Panc1 (cell line): ENCODE data around the gene KIF4A. TPM values are rescaled to one million over a fixed set of nuclear protein-coding genes. Genes with fewer than 3 reads are reported as not detected.
A peak's percentile ranks its signal among the peaks of the same experiment; 100 is the strongest.

Experiments
- ATAC-seq: fragments of 200-7000 bp; cut with Tn5 transposase; 2 replicates; pipeline ENCODE4 v1.9.1; 2020; ENCODE audit warnings: mild to moderate bottlenecking, moderate library complexity
- BruUV-seq: library from RNA; stranded (reverse); fragments of 400-500 nt; replicated peaks from 2 replicates; lab custom pipeline; 2021; lab: Mats Ljungman, UMichigan
- CTCF ChIA-PET: fragments of 300-600 bp; sonication (Branson Sonifier 250); formaldehyde crosslinking; loops from one replicate; lab custom pipeline; 2022; ENCODE audit warnings: antibody characterized with exemption; lab: Charles Lee
- POLR2A ChIA-PET: fragments of 300-600 bp; sonication (Branson Sonifier 250); formaldehyde crosslinking; loops from one replicate; lab custom pipeline; 2022; ENCODE audit warnings: antibody characterized with exemption; lab: Charles Lee
- DNase-seq: peaks from one replicate; pipeline ENCODE4 v3.0.0-alpha.2; 2010; ENCODE audit warnings: low read depth, low spot score
- H3K27ac ChIP-seq: 2 replicates; pipeline ENCODE4 v1.5.1; 2011; ENCODE audit warnings: mild to moderate bottlenecking, low read length, inconsistent platforms
- H3K27me3 ChIP-seq: fragments of 200-500 bp; sonication (Bioruptor generic); 2 replicates; pipeline ENCODE4 v1.6.0; 2014; ENCODE audit warnings: low read length, inconsistent platforms; ENCODE audit not compliant: control insufficient read depth, insufficient read depth
- H3K36me3 ChIP-seq: fragments of 200-500 bp; sonication (Bioruptor generic); 2 replicates; pipeline ENCODE4 v1.5.1; 2014; ENCODE audit warnings: inconsistent platforms, mild to moderate bottlenecking, low read length, moderate library complexity; ENCODE audit not compliant: control insufficient read depth, insufficient read depth
- H3K4me1 ChIP-seq: 2 replicates; pipeline ENCODE4 v1.5.1; 2011; ENCODE audit warnings: inconsistent platforms, mild to moderate bottlenecking, low read length, moderate library complexity; ENCODE audit not compliant: control insufficient read depth, insufficient read depth
- H3K4me3 ChIP-seq, 2 experiments: 2 replicates each; pipeline ENCODE4 v1.5.1; 2011 to 2012; ENCODE audit warnings: low read depth in 2 of 2, low read length in 2 of 2, mild to moderate bottlenecking in 2 of 2, inconsistent platforms in 1 of 2, moderate library complexity in 1 of 2
- H3K9me3 ChIP-seq: fragments of 200-500 bp; sonication (Bioruptor generic); 2 replicates; pipeline ENCODE4 v1.5.1; 2014; ENCODE audit warnings: low read depth, mild to moderate bottlenecking, inconsistent platforms, low read length, moderate library complexity; ENCODE audit not compliant: control insufficient read depth, insufficient read depth
- CTCF ChIP-seq: fragments of 450-650 bp; IDR thresholded peaks from 2 replicates; pipeline ENCODE4 v1.5.1; 2017; ENCODE audit warnings: mild to moderate bottlenecking
- POLR2AphosphoS5 ChIP-seq: IDR thresholded peaks from 2 replicates; pipeline ENCODE4 v1.6.1; 2012; ENCODE audit warnings: mild to moderate bottlenecking, low read depth, low read length, moderate library complexity
- SIN3A ChIP-seq: IDR thresholded peaks from 2 replicates; pipeline ENCODE4 v1.6.1; 2012; ENCODE audit warnings: low read depth, mild to moderate bottlenecking, low read length, moderate library complexity, borderline replicate concordance; ENCODE audit not compliant: insufficient read depth
- TCF7L2 ChIP-seq: IDR thresholded peaks from 2 replicates; pipeline ENCODE4 v1.6.1; 2011; ENCODE audit warnings: mild to moderate bottlenecking, low read depth, low read length, inconsistent platforms
- in situ Hi-C: cut with HindIII; loops from 2 replicates; pipeline ENCODE4 v1.10.0; 2016; ENCODE audit warnings: low sequenced_read_pairs, low pct_unique_long_range_greater_than_20kb
- intact Hi-C: fragments of 100-400 bp; cut with micrococcal nuclease; formaldehyde crosslinking; loops from one replicate; pipeline ENCODE4 v1.10.0; 2022; ENCODE audit not compliant: unreplicated experiment
- total RNA-seq: library from RNA; stranded (reverse); gene quantifications from one replicate; pipeline ENCODE4 v1.2.1, GENCODE V29; 2021; ENCODE audit not compliant: unreplicated experiment
- TF ChIP-seq, protein P1 (sequence below), 2 experiments: IDR thresholded peaks; 2 replicates each; pipeline ENCODE4 v1.6.1; 2011 to 2012; ENCODE audit warnings: low read depth in 2 of 2, control low read depth in 1 of 2, low read length in 1 of 2, mild to moderate bottlenecking in 1 of 2, moderate library complexity in 1 of 2; ENCODE audit not compliant: insufficient read depth in 1 of 2

Gene KIF4A
- total RNA-seq, 1 experiment from 2014 or later = 62.6 TPM

GRCh38 chrX:70422851-70423341 lies 133.0 kb downstream of the KIF4A start, which contains the start of gene GDPD2:
Gene GDPD2 (plus strand): TSS chrX:70423314. CDS start chrX:70424985, 1,671 bp downstream.
- CTCF ChIA-PET = no interaction called here
- H3K4me1 ChIP-seq = no peaks in the 10 kb centered on the region
- BruUV-seq = no TSS peak
- intact Hi-C loops (no loop called here), in situ Hi-C loops (no loop called here)
- no peaks in the 10 kb centered on the region for H3K9me3 ChIP-seq
- H3K27me3 ChIP-seq = no peaks in the 10 kb centered on the region
- TF ChIP-seq, protein P1, sequence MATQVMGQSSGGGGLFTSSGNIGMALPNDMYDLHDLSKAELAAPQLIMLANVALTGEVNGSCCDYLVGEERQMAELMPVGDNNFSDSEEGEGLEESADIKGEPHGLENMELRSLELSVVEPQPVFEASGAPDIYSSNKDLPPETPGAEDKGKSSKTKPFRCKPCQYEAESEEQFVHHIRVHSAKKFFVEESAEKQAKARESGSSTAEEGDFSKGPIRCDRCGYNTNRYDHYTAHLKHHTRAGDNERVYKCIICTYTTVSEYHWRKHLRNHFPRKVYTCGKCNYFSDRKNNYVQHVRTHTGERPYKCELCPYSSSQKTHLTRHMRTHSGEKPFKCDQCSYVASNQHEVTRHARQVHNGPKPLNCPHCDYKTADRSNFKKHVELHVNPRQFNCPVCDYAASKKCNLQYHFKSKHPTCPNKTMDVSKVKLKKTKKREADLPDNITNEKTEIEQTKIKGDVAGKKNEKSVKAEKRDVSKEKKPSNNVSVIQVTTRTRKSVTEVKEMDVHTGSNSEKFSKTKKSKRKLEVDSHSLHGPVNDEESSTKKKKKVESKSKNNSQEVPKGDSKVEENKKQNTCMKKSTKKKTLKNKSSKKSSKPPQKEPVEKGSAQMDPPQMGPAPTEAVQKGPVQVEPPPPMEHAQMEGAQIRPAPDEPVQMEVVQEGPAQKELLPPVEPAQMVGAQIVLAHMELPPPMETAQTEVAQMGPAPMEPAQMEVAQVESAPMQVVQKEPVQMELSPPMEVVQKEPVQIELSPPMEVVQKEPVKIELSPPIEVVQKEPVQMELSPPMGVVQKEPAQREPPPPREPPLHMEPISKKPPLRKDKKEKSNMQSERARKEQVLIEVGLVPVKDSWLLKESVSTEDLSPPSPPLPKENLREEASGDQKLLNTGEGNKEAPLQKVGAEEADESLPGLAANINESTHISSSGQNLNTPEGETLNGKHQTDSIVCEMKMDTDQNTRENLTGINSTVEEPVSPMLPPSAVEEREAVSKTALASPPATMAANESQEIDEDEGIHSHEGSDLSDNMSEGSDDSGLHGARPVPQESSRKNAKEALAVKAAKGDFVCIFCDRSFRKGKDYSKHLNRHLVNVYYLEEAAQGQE (IDR thresholded peaks at IDR 0.05; ENCODE audit: insufficient read depth in 1 of 2, low read depth in 2 of 2, low read length in 1 of 2) = no peak
- no peak for TF ChIP-seq POLR2AphosphoS5
- no peak for TF ChIP-seq SIN3A
- TF ChIP-seq CTCF = peak; percentile 60
- POLR2A ChIA-PET = interaction anchor here (0.6 kb wide), 1 partner anchor 943 kb away, joined by 9 read pairs; the partner anchor contains the start of gene TAF1
- ATAC-seq (peak; percentile 78), DNase-seq (no peak)
- no peak within 1 kb of the TSS for H3K27ac ChIP-seq
- H3K4me3 ChIP-seq = no peak within 1 kb of the TSS
- no peaks in the 10 kb centered on the region for H3K36me3 ChIP-seq

DNA sequence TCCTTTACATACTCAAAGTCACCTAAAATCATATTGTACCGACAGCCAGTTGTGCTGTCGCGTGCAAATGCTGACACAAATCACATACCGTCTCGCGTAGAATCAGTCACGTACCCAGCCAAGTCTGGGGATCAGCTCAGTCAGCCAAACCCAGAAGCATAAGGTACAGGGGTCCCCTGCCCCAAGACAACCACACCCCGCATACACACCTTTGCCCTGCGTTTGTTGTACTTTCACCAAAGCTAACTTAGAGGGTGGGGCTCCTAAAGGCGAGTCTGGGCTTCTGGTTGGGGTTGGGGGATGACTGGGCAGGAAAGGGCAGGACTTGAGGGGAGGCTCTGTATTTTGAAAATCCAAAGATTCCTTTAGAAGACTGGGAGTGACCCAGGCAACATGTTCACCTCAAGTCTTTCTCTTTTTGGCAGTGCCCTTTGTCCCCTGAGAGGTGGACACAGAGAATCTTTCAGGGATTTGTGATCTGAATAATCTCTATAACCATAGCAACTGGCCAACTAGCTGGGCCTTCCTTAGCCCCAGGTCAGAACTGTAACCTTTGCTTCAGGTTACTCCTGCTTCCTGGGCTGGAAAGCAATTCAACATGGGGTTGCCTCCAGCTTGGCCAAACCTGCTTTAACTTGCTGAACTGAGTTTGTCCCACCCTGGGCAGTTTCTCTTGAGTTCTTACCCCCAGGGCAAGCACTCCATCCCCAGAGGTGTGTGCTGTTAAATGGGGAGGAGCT lies 134.2 kb downstream of the KIF4A start:
- intact Hi-C loops (no loop called here), in situ Hi-C loops (no loop called here)
- H3K4me3 ChIP-seq = no peak overlapping the region
- TF ChIP-seq POLR2AphosphoS5 (no peak), SIN3A (no peak), CTCF (no peak), TCF7L2 (no peak)
- TF ChIP-seq, protein P1 (IDR thresholded peaks at IDR 0.05; ENCODE audit: insufficient read depth in 1 of 2, low read depth in 2 of 2, low read length in 1 of 2) = no peak
- H3K4me1 ChIP-seq = no peaks in the 10 kb centered on the region
- H3K9me3 ChIP-seq = no peaks in the 10 kb centered on the region
- no peak overlapping the region for H3K27ac ChIP-seq
- ChIA-PET CTCF (no interaction called here), POLR2A (no interaction called here)
- no peak for DNase-seq
- ATAC-seq = 0 out of 2 replicates have a peak, but pooled peaks have one; percentile 13
- H3K27me3 ChIP-seq = no peaks in the 10 kb centered on the region
- BruUV-seq = no TSS peak
- H3K36me3 ChIP-seq = no peaks in the 10 kb centered on the region
